Measurements from ENCODE around the gene TSPAN1. TPM values are rescaled to one million over a fixed set of nuclear protein-coding genes. Genes with fewer than 3 reads are reported as not detected.

TSPAN1 gene
- total RNA-seq, 4 donors from 2014 or later, result 1.6 to 3.1 TPM; not detected in 2

DNA sequence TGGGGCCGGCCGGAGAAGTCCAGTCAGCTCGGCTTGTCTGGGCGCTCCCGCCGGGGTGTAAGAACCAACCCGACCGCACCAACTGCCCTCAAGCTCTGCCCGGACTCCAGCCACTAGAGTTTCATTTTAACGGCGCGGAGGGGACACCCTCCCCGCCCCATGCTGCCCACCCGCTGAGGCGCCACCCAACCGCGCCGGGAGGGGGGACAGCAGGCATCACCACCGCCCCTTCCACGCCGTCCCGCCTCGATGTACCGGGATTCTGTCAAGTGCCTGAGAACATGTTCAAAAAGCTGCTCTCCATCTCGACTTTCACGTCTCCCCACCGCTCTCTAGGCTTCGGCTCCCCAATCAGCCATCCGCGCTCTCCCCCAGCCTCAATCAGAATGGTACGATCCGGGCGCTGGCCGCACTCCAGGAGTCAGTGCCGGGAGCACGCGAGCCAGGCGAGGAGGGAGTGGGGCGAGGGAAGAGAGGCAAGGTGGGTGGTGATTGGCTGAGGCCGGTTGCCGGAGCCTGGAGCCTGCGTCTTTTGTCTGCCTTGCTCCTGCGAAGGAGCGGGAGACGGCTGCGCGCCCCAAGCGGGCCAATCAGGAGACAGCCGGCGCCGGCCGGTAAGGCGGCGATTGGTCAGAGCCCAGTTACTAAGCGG lies 42.2 kb upstream of the TSPAN1 start, which contains the start of gene PIK3R3:
Gene PIK3R3 (minus strand): TSS at position 101 of the 652 bp plus-strand sequence. CDS start 677 bp downstream, outside the sequence.
- TF ChIP-seq, protein P1, sequence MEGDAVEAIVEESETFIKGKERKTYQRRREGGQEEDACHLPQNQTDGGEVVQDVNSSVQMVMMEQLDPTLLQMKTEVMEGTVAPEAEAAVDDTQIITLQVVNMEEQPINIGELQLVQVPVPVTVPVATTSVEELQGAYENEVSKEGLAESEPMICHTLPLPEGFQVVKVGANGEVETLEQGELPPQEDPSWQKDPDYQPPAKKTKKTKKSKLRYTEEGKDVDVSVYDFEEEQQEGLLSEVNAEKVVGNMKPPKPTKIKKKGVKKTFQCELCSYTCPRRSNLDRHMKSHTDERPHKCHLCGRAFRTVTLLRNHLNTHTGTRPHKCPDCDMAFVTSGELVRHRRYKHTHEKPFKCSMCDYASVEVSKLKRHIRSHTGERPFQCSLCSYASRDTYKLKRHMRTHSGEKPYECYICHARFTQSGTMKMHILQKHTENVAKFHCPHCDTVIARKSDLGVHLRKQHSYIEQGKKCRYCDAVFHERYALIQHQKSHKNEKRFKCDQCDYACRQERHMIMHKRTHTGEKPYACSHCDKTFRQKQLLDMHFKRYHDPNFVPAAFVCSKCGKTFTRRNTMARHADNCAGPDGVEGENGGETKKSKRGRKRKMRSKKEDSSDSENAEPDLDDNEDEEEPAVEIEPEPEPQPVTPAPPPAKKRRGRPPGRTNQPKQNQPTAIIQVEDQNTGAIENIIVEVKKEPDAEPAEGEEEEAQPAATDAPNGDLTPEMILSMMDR (IDR thresholded peaks at IDR 0.05; ENCODE audit: low read depth), result no peak

DNA sequence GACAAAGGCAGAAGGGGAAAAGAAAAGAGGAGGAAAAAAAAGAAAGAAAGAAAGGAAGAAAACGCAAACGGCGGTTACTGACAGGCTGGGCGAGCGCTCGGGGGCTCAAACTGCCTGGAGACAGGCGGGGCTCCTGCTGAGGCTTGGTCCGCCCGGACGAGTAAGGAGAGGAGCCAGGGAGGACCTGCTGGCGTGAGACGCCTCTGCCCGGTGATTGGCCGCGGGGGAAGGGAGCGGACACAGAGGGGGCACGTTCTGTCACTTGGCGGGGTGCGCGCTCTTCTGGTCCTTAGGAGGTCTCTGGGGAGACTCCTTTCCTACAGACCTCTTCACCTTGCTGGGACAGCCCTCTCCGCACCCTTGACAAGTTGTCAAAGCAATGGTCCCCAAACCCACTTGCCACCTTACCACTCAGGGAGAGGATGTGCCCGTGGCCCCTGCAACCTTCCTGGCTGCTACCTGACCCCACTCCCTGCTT lies 41.7 kb upstream of the TSPAN1 start:
- TF ChIP-seq, protein P1 (IDR thresholded peaks at IDR 0.05; ENCODE audit: low read depth), result no peak

DNA sequence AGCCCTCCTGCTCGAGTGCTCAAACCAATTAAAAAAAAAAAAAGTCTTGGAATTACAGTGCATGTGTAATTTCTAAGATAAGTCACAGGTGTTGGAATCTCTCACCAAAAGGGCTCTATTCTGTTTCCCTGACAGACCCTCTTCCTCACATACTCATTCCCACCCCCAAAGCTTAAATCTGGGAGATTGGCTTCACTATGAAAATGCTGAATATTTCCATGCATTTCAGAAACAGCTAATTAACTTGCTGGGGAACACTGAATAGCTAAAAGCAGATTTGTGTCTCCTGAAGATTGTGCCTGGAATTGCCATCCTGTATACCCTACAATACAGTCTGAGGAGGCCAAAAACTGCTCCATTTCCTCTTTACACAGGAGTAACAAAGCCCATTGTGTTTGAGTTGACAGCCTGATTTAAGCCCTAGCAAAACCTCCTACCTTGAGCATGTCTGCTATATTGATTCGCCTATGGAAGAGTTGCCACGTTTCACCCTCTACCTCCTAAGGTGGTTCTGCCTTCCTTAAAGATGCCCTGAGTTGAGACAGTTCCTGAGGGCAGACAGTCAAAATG lies 41.0 kb upstream of the TSPAN1 start:
- TF ChIP-seq, protein P1 (IDR thresholded peaks at IDR 0.05; ENCODE audit: low read depth), result no peak

DNA sequence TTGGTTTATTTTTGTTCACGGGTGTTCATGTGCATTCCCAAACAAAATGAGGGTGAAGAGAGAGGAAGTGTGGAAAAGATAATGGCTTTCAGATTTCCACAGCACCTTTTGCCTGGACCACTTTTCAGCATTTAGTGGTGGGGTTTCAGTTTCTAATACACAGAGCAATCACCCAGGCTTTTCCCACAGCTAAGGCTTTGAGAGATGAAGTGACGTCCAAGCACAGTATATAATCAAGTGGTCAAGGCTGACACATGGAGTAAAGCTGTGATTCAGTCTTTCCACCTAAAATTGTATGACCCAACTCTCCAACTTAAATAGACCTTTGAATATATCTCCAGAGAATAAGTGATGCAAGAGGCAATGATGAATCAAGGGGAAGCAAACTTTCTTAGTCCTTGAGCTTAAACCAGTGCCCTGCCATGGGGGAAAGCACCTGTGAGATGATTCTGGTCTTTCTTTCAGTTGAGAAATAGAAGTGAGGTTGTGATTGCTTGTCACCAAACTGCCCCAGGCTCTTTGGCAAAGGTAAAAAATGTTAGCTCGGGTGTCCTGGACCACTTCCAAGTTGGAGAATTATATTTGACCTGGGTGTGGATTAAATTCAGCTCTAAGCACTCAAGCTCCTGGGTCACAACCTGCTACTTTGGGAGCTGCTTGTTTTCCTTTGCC lies 40.1 kb upstream of the TSPAN1 start:
- TF ChIP-seq, protein P1 (IDR thresholded peaks at IDR 0.05; ENCODE audit: low read depth), result no peak

DNA sequence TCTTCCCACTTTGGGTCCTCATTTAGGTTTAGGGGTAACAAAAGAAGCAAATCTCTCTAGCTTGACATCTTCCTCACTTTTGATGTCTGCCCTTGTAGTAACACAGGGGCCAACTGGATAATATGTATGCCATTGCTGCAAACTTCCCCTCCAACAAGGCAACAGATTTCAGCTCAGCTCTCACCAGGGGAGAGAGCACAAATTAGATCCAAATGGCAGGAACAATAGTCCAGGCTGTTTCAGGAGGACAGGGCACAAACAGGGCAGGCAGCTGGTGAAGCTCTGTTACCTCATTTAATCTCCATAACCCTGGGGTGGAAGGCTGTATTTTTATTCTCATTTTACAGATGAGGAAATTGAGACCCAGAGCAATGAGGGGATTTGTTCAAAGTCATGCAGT lies 38.2 kb upstream of the TSPAN1 start:
- TF ChIP-seq, protein P1 (IDR thresholded peaks at IDR 0.05; ENCODE audit: low read depth), result no peak

DNA sequence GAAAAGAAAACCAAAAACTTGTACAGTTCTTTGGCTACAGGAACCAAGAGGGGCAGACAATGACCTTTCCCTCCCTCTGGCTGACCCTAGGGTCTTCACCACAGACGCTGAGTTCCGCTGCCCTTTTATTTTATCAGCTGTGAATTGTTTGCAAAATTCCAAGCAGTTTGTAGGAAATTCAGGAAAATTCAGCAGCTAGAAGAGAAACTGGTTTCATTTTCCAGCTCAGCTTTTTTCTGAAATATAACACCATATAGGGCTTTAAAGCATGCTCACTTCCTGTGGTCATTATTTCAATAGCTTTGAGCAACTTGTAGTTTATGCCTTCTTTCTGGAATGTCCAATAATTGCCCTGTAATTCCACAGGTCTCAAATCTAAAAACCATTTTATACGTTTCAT lies 37.0 kb upstream of the TSPAN1 start:
- TF ChIP-seq, protein P1 (IDR thresholded peaks at IDR 0.05; ENCODE audit: low read depth), result no peak

DNA sequence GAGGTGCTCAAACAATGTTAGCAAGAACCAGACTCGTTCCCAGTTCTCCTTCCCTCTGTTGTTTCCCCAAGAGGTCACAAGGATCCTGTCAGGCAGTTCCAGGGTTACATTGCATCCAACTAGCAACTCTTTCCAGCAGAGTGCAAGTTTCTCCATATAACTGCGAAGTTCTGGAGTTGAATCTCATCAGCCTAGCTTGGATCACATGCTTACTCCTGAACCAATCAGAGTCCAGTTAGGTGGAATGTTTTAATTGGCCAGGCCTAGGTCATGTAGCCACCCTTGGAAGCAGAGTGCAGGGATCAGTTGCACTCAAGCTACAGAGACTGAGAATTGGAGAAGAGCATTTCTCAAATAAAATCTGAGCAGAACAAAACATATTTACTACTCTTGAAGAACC lies 26.6 kb upstream of the TSPAN1 start:
- TF ChIP-seq, protein P1 (IDR thresholded peaks at IDR 0.05; ENCODE audit: low read depth), result no peak
